Panc1 (cell line): ENCODE measurements around the gene TSHZ2. TPM values are rescaled to one million over a fixed set of nuclear protein-coding genes. Genes with fewer than 3 reads are reported as not detected.

Experiments used
- ATAC-seq: fragments of 200-7000 bp; cut with Tn5 transposase; 2 replicates; pipeline ENCODE4 v1.9.1; 2020; ENCODE audit warnings: mild to moderate bottlenecking, moderate library complexity
- BruUV-seq: library from RNA; stranded (reverse); fragments of 400-500 nt; replicated peaks from 2 replicates; lab custom pipeline; 2021; lab: Mats Ljungman, UMichigan
- CTCF ChIA-PET: fragments of 300-600 bp; sonication (Branson Sonifier 250); formaldehyde crosslinking; loops from one replicate; lab custom pipeline; 2022; ENCODE audit warnings: antibody characterized with exemption; lab: Charles Lee
- POLR2A ChIA-PET: fragments of 300-600 bp; sonication (Branson Sonifier 250); formaldehyde crosslinking; loops from one replicate; lab custom pipeline; 2022; ENCODE audit warnings: antibody characterized with exemption; lab: Charles Lee
- DNase-seq: peaks from one replicate; pipeline ENCODE4 v3.0.0-alpha.2; 2010; ENCODE audit warnings: low read depth, low spot score
- H3K27ac ChIP-seq: 2 replicates; pipeline ENCODE4 v1.5.1; 2011; ENCODE audit warnings: mild to moderate bottlenecking, low read length, inconsistent platforms
- H3K27me3 ChIP-seq: fragments of 200-500 bp; sonication (Bioruptor generic); 2 replicates; pipeline ENCODE4 v1.6.0; 2014; ENCODE audit warnings: low read length, inconsistent platforms; ENCODE audit not compliant: control insufficient read depth, insufficient read depth
- H3K36me3 ChIP-seq: fragments of 200-500 bp; sonication (Bioruptor generic); 2 replicates; pipeline ENCODE4 v1.5.1; 2014; ENCODE audit warnings: inconsistent platforms, mild to moderate bottlenecking, low read length, moderate library complexity; ENCODE audit not compliant: control insufficient read depth, insufficient read depth
- H3K4me1 ChIP-seq: 2 replicates; pipeline ENCODE4 v1.5.1; 2011; ENCODE audit warnings: inconsistent platforms, mild to moderate bottlenecking, low read length, moderate library complexity; ENCODE audit not compliant: control insufficient read depth, insufficient read depth
- H3K4me3 ChIP-seq, 2 experiments: 2 replicates each; pipeline ENCODE4 v1.5.1; 2011 to 2012; ENCODE audit warnings: low read depth in 2 of 2, low read length in 2 of 2, mild to moderate bottlenecking in 2 of 2, inconsistent platforms in 1 of 2, moderate library complexity in 1 of 2
- H3K9me3 ChIP-seq: fragments of 200-500 bp; sonication (Bioruptor generic); 2 replicates; pipeline ENCODE4 v1.5.1; 2014; ENCODE audit warnings: low read depth, mild to moderate bottlenecking, inconsistent platforms, low read length, moderate library complexity; ENCODE audit not compliant: control insufficient read depth, insufficient read depth
- POLR2AphosphoS5 ChIP-seq: IDR thresholded peaks from 2 replicates; pipeline ENCODE4 v1.6.1; 2012; ENCODE audit warnings: mild to moderate bottlenecking, low read depth, low read length, moderate library complexity
- SIN3A ChIP-seq: IDR thresholded peaks from 2 replicates; pipeline ENCODE4 v1.6.1; 2012; ENCODE audit warnings: low read depth, mild to moderate bottlenecking, low read length, moderate library complexity, borderline replicate concordance; ENCODE audit not compliant: insufficient read depth
- TCF7L2 ChIP-seq: IDR thresholded peaks from 2 replicates; pipeline ENCODE4 v1.6.1; 2011; ENCODE audit warnings: mild to moderate bottlenecking, low read depth, low read length, inconsistent platforms
- in situ Hi-C: cut with HindIII; loops from 2 replicates; pipeline ENCODE4 v1.10.0; 2016; ENCODE audit warnings: low sequenced_read_pairs, low pct_unique_long_range_greater_than_20kb
- intact Hi-C: fragments of 100-400 bp; cut with micrococcal nuclease; formaldehyde crosslinking; loops from one replicate; pipeline ENCODE4 v1.10.0; 2022; ENCODE audit not compliant: unreplicated experiment
- total RNA-seq: library from RNA; stranded (reverse); gene quantifications from one replicate; pipeline ENCODE4 v1.2.1, GENCODE V29; 2021; ENCODE audit not compliant: unreplicated experiment
- TF ChIP-seq, protein P1 (sequence below), 2 experiments: IDR thresholded peaks; 2 replicates each; pipeline ENCODE4 v1.6.1; 2011 to 2012; ENCODE audit warnings: low read depth in 2 of 2, control low read depth in 1 of 2, low read length in 1 of 2, mild to moderate bottlenecking in 1 of 2, moderate library complexity in 1 of 2; ENCODE audit not compliant: insufficient read depth in 1 of 2
- TF ChIP-seq, protein P2 (sequence below): fragments of 450-650 bp; IDR thresholded peaks from 2 replicates; pipeline ENCODE4 v1.5.1; 2017; ENCODE audit warnings: mild to moderate bottlenecking

Gene TSHZ2
- total RNA-seq, 1 experiment from 2014 or later: 0.36 TPM

GRCh38 chr20:53141201-53142050 lies 169.3 kb downstream of the TSHZ2 start:
- no TSS peak for BruUV-seq
- in situ Hi-C loops (no loop called here), intact Hi-C loops (no loop called here)
- peaks cover 3% of the 10 kb centered on the region; the same call in 1 of the 2 replicates for H3K27me3 ChIP-seq
- no peaks in the 10 kb centered on the region for H3K4me1 ChIP-seq
- no peaks in the 10 kb centered on the region for H3K36me3 ChIP-seq
- ChIA-PET CTCF (no interaction called here), POLR2A (no interaction called here)
- DNase-seq (no peak), ATAC-seq (no peak)
- H3K4me3 ChIP-seq: no peak overlapping the region
- H3K27ac ChIP-seq: no peak overlapping the region
- TF ChIP-seq TCF7L2: no peak
- TF ChIP-seq SIN3A: no peak
- H3K9me3 ChIP-seq: no peaks in the 10 kb centered on the region

DNA sequence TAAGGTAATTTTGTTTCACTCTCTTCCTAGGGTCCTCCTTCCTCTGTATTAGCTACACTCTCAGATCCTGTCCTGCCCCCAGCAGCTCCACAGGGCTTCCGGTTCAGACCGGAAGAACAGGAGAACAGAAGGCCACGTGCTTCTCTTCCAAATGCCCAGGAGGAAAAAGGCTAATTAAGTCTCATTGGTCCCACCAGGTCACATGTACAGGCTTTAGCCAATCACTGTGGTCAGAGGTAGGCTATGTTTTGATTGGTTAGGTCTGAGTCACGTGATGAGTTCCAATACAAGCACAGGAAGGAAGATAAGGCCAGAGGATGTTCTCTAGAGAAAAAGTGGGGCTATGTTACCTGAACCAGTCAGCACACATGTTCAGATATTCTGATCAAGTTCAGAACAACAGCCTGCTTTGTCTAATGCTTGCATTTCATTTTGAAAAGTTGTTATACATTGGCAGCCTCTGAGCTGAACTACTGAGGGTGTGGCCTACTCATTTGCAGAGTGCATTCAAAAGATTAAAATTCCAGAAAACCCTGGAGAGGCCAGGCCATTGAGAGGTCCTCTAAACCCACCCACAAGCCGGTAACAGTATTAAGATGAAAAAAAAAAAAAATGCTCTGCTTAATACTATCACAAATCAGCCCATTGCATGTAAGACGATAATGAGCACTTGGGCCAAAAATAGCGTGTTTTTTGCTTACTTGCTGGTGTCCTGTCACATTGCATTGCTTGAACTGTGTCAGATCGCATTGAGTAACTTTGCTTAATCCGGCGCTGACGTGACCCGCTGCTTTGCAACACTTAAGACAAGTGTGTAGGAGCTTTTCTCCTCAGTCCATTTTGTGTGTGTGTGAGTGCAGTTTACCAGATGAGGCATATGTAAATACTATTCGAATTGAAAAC lies 170.3 kb downstream of the TSHZ2 start:
- ATAC-seq (no peak), DNase-seq (no peak)
- Histone ChIP-seq H3K27ac (no peak overlapping the region), H3K36me3 (no peaks in the 10 kb centered on the region), H3K27me3 (no peaks in the 10 kb centered on the region), H3K4me1 (no peaks in the 10 kb centered on the region), H3K9me3 (no peaks in the 10 kb centered on the region), H3K4me3 (no peak overlapping the region)
- CTCF ChIA-PET: no interaction called here
- no peak for TF ChIP-seq POLR2AphosphoS5
- no peak for TF ChIP-seq TCF7L2
- TF ChIP-seq, protein P1, sequence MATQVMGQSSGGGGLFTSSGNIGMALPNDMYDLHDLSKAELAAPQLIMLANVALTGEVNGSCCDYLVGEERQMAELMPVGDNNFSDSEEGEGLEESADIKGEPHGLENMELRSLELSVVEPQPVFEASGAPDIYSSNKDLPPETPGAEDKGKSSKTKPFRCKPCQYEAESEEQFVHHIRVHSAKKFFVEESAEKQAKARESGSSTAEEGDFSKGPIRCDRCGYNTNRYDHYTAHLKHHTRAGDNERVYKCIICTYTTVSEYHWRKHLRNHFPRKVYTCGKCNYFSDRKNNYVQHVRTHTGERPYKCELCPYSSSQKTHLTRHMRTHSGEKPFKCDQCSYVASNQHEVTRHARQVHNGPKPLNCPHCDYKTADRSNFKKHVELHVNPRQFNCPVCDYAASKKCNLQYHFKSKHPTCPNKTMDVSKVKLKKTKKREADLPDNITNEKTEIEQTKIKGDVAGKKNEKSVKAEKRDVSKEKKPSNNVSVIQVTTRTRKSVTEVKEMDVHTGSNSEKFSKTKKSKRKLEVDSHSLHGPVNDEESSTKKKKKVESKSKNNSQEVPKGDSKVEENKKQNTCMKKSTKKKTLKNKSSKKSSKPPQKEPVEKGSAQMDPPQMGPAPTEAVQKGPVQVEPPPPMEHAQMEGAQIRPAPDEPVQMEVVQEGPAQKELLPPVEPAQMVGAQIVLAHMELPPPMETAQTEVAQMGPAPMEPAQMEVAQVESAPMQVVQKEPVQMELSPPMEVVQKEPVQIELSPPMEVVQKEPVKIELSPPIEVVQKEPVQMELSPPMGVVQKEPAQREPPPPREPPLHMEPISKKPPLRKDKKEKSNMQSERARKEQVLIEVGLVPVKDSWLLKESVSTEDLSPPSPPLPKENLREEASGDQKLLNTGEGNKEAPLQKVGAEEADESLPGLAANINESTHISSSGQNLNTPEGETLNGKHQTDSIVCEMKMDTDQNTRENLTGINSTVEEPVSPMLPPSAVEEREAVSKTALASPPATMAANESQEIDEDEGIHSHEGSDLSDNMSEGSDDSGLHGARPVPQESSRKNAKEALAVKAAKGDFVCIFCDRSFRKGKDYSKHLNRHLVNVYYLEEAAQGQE (IDR thresholded peaks at IDR 0.05; ENCODE audit: insufficient read depth in 1 of 2, low read depth in 2 of 2, low read length in 1 of 2): no peak
- no peak for TF ChIP-seq SIN3A
- TF ChIP-seq, protein P2, sequence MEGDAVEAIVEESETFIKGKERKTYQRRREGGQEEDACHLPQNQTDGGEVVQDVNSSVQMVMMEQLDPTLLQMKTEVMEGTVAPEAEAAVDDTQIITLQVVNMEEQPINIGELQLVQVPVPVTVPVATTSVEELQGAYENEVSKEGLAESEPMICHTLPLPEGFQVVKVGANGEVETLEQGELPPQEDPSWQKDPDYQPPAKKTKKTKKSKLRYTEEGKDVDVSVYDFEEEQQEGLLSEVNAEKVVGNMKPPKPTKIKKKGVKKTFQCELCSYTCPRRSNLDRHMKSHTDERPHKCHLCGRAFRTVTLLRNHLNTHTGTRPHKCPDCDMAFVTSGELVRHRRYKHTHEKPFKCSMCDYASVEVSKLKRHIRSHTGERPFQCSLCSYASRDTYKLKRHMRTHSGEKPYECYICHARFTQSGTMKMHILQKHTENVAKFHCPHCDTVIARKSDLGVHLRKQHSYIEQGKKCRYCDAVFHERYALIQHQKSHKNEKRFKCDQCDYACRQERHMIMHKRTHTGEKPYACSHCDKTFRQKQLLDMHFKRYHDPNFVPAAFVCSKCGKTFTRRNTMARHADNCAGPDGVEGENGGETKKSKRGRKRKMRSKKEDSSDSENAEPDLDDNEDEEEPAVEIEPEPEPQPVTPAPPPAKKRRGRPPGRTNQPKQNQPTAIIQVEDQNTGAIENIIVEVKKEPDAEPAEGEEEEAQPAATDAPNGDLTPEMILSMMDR: no peak
- POLR2A ChIA-PET: no interaction called here
- no TSS peak for BruUV-seq
- intact Hi-C loops: no loop called here
- in situ Hi-C loops: no loop called here
